OCI-LY3 (cell line): ENCODE results near the gene TANC1.
A peak's percentile ranks its signal among the peaks of the same experiment; 100 is the strongest.

Source experiments
- H2AFZ ChIP-seq: fragments of 200-600, 300-600 bp; shearing (Covaris generic); 2 replicates; pipeline ENCODE4 v1.6.0; 2014; ENCODE audit warnings: antibody characterized with exemption, low read depth, low read length
- H3K27ac ChIP-seq: fragments of 200-600, 300-600 bp; sonication (generic); 2 replicates; pipeline ENCODE4 v1.5.1; 2014; ENCODE audit warnings: mild to moderate bottlenecking, low read length, moderate library complexity, mixed read lengths
- H3K27me3 ChIP-seq: fragments of 200-600, 300-600 bp; sonication (generic); 2 replicates; pipeline ENCODE4 v1.6.1; 2014; ENCODE audit warnings: low read depth, low read length, mixed read lengths
- H3K36me3 ChIP-seq: fragments of 200-600, 300-600 bp; sonication (generic); replicated peaks from 2 replicates; pipeline ENCODE3; 2014; ENCODE audit warnings: low read depth, low read length, mixed read lengths
- H3K4me1 ChIP-seq: fragments of 300-600, 200-600 bp; sonication (generic); 2 replicates; pipeline ENCODE4 v1.6.1; 2014; ENCODE audit warnings: low read length, mixed read lengths
- H3K4me2 ChIP-seq: fragments of 200-600, 300-600 bp; sonication (generic); 2 replicates; pipeline ENCODE4 v1.6.1; 2014; ENCODE audit warnings: low read length, mixed read lengths
- H3K4me3 ChIP-seq: fragments of 300-600, 200-600 bp; sonication (generic); 2 replicates; pipeline ENCODE4 v1.5.1; 2014; ENCODE audit warnings: antibody characterized with exemption, mild to moderate bottlenecking, low read length, moderate library complexity
- H3K79me2 ChIP-seq: fragments of 300-600, 200-600 bp; shearing (Covaris generic); 2 replicates; pipeline ENCODE4 v1.6.1; 2014; ENCODE audit warnings: mild to moderate bottlenecking, low read length, mixed read lengths
- H3K9ac ChIP-seq: fragments of 300-600, 200-600 bp; shearing (Covaris generic); 2 replicates; pipeline ENCODE4 v1.6.0; 2014; ENCODE audit warnings: mild to moderate bottlenecking, low read length, moderate library complexity
- H3K9me3 ChIP-seq: fragments of 200-600, 300-600 bp; shearing (Covaris generic); 2 replicates; pipeline ENCODE4 v1.6.1; 2014; ENCODE audit warnings: low read length, mixed read lengths; ENCODE audit not compliant: insufficient read depth
- H4K20me1 ChIP-seq: fragments of 200-600, 300-600 bp; sonication (generic); 2 replicates; pipeline ENCODE4 v1.6.1; 2016; ENCODE audit warnings: low read length, mixed read lengths; ENCODE audit not compliant: insufficient read depth
- CTCF ChIP-seq: fragments of 200-600, 300-600 bp; sonication (generic); IDR thresholded peaks from 2 replicates; pipeline ENCODE4 v1.5.1; 2014; ENCODE audit warnings: antibody characterized with exemption, low read length, low read depth
- EZH2phosphoT487 ChIP-seq: fragments of 200-600 bp; shearing (Covaris generic); IDR thresholded peaks from 2 replicates; pipeline ENCODE4 v1.6.1; 2018; ENCODE audit warnings: antibody characterized with exemption, mixed run types, low read depth

Gene TANC1

GRCh38 chr2:159160412-159160811 lies 192.0 kb downstream of the TANC1 start:
- Histone ChIP-seq H3K36me3 (no peaks in the 10 kb centered on the region), H3K4me1 (no peaks in the 10 kb centered on the region), H3K27me3 (no peaks in the 10 kb centered on the region), H4K20me1 (no peaks in the 10 kb centered on the region), H3K79me2 (no peaks in the 10 kb centered on the region), H3K9me3 (no peaks in the 10 kb centered on the region), H3K27ac (no peak overlapping the region), H3K9ac (no peak overlapping the region), H2AFZ (no peak overlapping the region), H3K4me3 (no peak overlapping the region), H3K4me2 (no peak overlapping the region)
- TF ChIP-seq EZH2phosphoT487 (no peak), CTCF (no peak)

DNA sequence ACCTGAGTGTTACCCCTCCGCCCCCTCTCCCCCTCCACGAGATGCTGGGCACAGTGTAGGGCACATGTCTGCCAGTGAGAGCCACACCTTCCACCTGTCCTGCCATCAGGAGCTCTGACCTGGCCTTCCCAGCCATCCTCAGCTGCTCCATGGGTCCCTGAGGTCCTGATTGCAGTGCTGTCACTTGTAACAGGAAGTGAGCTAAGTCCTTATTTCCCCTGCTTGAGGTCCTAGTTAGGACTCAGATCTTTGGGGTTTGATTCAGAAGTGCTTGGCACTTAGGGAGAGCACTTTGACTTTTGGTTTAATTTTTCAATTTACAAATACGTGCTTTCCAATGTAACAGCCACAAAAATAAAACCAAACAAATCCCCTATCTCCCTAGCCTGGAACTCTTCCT lies 192.5 kb downstream of the TANC1 start:
- H3K9me3 ChIP-seq, result no peaks in the 10 kb centered on the region
- no peak overlapping the region for H3K9ac ChIP-seq
- H3K27me3 ChIP-seq, result no peaks in the 10 kb centered on the region
- no peaks in the 10 kb centered on the region for H3K4me1 ChIP-seq
- H2AFZ ChIP-seq, result peak overlapping the region; percentile 54; the same call in 1 of the 2 replicates
- no peak overlapping the region for H3K4me2 ChIP-seq
- TF ChIP-seq CTCF, result no peak
- no peak for TF ChIP-seq EZH2phosphoT487
- H3K36me3 ChIP-seq, result no peaks in the 10 kb centered on the region
- H3K27ac ChIP-seq, result no peak overlapping the region
- no peaks in the 10 kb centered on the region for H4K20me1 ChIP-seq
- H3K4me3 ChIP-seq, result no peak overlapping the region
- no peaks in the 10 kb centered on the region for H3K79me2 ChIP-seq

DNA sequence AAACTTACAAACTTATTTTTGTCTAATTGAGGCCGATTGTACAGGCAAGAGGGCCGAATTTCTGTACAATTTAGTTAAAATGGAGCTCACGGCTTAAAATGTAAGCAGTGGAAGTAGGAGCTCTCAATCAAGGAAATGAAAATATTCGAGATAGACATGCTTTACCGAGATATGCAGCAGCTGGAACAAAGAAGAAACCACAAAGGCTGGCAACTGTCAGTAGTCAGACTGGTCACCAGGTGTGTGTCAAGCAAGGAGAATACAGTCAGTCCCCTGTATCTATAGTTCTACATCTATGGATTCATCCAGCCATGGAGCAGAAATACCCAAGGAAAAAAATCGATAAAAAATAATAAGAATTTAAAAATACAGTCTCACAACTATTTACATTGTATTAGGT lies 195.5 kb downstream of the TANC1 start:
- H3K4me3 ChIP-seq, result no peak overlapping the region
- H2AFZ ChIP-seq, result no peak overlapping the region
- TF ChIP-seq CTCF (no peak), EZH2phosphoT487 (no peak)
- H3K79me2 ChIP-seq, result no peaks in the 10 kb centered on the region
- no peak overlapping the region for H3K27ac ChIP-seq
- no peaks in the 10 kb centered on the region for H4K20me1 ChIP-seq
- no peak overlapping the region for H3K9ac ChIP-seq
- no peaks in the 10 kb centered on the region for H3K9me3 ChIP-seq
- H3K27me3 ChIP-seq, result no peaks in the 10 kb centered on the region
- no peaks in the 10 kb centered on the region for H3K4me1 ChIP-seq
- H3K4me2 ChIP-seq, result no peak overlapping the region
- no peaks in the 10 kb centered on the region for H3K36me3 ChIP-seq

- H3K4me2 ChIP-seq, result no peak overlapping the region
- H3K9ac ChIP-seq, result no peak overlapping the region
- no peak overlapping the region for H3K4me3 ChIP-seq
- H4K20me1 ChIP-seq, result no peaks in the 10 kb centered on the region
- H3K79me2 ChIP-seq, result no peaks in the 10 kb centered on the region
- H3K27ac ChIP-seq, result no peak overlapping the region
- no peak overlapping the region for H2AFZ ChIP-seq
- TF ChIP-seq EZH2phosphoT487 (no peak), CTCF (no peak)
- no peaks in the 10 kb centered on the region for H3K27me3 ChIP-seq
- H3K9me3 ChIP-seq, result no peaks in the 10 kb centered on the region
- H3K36me3 ChIP-seq, result no peaks in the 10 kb centered on the region
- no peaks in the 10 kb centered on the region for H3K4me1 ChIP-seq
Measured at GRCh38 chr2:159164457-159164911, 196.0 kb downstream of the TANC1 start.
